Activated CD4-positive, CD25-positive, alpha-beta regulatory T cell treated with anti-CD3 and anti-CD28 coated beads, Interleukin-2, amount 50 U/mL, for 16 hours (primary cell): Measurements from ENCODE around the gene CRTC1.
A peak's percentile ranks its signal among the peaks of the same experiment; 100 is the strongest.

ENCODE experiments used
- DNase-seq: peaks from one replicate; pipeline ENCODE4 v3.0.0-alpha.2; 2020; ENCODE audit warnings: low read depth, low spot score

The CRTC1 gene

DNA sequence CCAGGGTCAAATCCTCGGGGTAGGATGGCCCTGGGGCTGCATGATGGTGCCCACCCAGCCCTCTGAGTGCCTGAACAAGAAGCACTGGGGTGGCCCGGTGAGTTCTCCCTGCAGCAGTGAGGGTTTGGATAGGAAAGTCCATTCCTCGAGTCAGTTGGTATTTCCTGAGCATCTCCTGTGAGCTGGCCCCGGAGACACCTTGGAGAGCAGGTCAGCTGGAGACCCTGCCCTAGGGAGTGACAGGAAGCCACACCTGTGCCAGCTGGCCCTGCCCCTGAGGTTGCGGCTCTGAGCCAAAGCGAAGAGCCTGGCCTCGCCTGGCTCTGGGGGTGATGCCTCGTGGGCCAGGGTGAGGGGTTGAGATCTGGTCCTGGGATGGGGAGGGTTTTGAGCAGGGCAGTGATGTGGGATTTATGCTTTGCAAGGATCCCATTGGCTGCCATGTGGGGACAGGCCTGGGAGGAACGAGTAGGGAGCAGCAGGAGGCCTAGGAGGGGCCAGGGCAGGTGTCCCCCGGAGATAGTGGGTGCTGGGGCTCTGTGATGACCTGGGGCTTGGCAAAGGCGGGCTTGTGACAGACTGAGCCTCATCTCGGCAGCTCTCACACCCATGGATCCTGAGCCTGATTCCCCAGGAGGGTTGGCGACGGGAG is 16.0 kb downstream of the CRTC1 start:
- DNase-seq: no peak

DNA sequence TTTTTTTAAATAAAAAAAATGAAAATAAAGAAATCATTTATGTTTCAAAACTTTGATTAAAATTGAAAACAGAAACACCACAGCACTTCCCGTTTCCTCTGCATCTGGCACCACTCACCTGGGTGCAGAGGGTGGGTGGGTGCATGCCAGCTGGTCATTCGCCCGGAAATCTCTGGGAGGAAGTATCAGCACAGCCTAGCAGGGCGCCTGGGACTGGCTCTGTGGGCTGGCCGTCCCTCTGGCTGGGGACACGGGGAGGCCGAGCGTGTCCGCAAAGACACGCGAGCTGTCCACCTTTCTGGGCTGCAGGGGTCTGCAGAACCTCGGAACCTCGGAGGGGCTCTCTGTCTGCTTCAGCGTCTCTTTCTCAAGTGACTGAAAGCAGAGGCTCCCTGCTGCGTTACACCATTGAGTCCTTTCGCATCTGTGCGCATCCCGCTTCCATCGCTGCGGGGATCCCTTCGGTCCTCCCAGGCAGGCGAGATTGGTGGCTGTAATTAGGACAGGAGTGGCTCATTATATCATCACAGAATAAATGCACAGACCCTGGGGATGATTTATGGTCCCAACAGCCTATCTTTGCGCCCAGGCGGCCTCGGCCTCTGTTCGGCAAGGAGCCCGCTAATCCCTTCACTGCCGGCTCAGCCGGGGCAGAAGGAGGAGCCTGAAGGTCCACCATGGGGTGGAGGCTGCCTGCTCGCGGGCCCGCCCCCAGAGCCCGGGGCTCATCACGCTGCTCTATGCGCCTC is 17.2 kb downstream of the CRTC1 start:
- DNase-seq: peak; percentile 33

DNA sequence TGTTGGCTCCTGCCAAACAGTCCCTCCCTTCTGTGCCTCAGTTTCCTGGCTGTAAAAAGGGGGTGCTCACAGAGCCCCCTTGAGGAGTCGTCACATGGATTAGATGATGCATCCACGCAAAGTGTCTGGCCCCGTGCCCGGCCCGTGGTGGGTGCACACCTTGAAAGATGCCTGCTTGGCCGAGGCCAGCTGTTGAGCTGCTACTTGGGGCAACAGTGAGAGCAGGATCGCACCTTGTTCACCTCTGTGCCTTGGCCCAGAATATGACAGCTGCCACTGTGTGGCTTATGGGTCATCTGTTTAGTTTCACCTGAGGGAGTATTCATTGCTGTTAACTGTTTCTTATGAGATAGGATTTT is 17.7 kb downstream of the CRTC1 start:
- DNase-seq: no peak

DNA sequence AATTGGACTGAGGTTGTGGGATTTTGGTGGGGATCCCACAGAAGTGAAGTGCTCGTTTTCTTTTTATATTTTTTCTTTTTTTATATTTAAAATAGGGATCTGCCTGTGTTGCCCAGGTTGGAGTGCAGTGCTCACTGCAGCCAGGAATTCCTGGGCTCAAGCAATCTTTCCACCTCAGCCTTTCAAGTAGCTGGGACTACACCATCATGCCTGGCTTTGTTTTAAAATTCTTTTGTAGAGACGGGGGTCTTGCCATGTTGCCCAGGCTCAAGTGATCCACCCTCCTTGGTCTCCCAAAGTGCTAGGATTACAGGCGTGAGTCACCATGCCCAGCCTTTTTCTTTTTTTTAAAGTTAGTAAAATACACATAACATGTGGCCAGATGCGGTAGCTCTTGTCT is 20.6 kb downstream of the CRTC1 start:
- DNase-seq: no peak

DNA sequence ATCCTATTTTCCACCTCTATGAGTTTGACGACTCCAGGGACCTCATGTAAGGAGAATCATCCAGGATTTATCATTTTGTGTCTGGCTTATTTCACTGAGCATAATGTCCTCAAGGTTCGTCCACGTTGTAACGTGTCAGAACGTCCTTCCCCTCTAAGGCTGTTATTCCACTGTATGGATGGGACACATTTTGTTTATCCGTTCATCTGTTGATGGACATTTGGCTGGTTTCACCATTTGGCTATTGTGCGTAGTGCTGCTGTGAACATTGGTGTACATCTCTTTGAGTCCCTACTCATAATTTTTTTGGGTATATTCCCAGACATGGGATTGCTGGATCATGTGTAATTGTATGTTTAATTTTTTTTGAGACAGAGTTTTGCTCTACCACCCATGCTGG is 21.5 kb downstream of the CRTC1 start:
- no peak for DNase-seq

DNA sequence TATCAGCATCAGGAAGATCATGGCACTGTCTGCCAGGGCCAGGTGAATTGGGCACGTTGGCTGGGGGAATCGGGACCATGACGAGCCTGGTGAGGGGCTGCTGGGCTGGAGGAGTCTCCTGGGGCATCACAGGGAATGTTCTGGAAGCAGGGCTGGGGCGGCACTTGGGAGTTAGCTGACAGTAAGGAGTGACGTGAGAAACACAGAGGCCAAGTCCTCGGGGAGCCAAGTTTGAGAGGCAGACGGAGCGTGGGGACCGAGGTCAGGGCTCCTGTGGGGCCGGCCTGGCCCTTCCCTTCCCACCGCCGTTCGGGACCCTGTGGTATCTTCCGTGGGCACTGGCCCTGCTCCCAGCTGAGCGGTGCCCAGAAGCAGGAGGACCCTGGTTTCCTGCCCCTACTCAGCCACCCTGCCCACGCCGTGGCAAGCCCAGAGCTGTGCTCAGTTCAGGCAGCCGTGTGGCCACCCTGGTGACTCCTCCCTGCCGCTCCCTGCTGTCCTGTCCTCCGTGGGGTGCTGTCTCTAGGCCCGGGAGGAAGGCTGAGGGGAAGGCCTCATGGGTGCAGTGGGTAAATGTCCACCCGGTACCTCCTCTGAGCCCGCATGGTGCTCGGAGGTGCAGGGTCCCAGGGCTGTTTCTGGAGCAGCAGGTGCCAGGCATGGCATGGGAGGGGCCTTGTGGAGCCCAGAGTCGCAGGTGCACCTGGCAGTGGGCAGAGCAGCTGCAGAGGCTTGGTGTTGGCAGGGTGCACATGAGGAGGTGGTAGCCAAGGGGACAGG is 25.2 kb downstream of the CRTC1 start:
- DNase-seq: no peak

DNA sequence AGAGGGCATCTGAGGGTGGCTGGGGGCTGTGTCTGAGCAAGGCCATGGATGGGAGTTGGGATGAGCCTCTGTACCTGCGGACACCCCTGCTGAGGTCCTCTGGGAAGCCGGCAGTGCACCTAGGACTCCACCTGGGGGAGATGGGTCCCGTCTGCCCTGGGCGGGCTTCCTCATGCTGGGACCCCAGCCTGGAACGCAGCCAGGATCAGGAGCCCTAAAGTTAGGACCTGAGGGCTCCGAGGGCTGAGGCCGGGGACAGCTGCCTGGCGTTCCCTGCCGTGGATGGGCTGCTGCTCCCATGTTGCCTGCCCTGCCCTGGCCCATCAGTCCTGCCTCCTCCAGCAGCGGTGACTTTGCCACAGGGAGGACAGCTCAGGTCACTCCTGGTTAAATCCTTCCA is 26.1 kb downstream of the CRTC1 start:
- DNase-seq: no peak

DNA sequence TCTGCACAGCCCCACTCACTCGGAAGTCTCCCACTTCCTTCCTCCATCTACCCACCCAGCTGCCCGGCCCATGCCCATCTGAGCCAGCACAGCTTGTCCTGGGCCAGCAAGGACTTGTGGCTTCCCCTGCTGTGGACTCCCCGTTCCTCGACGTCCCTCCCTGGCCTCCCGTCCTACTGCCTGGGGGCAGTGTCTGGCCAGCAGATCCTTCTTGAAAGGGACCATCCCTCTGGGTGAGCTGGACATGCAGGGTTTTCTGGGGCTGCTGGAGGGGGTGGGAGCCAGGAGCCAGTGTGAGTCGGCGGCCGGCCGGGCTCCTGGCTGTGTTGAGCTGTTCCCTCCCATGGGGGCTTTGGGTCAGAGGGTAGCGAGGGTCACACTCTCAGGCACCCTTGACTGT is 26.7 kb downstream of the CRTC1 start:
- no peak for DNase-seq

DNA sequence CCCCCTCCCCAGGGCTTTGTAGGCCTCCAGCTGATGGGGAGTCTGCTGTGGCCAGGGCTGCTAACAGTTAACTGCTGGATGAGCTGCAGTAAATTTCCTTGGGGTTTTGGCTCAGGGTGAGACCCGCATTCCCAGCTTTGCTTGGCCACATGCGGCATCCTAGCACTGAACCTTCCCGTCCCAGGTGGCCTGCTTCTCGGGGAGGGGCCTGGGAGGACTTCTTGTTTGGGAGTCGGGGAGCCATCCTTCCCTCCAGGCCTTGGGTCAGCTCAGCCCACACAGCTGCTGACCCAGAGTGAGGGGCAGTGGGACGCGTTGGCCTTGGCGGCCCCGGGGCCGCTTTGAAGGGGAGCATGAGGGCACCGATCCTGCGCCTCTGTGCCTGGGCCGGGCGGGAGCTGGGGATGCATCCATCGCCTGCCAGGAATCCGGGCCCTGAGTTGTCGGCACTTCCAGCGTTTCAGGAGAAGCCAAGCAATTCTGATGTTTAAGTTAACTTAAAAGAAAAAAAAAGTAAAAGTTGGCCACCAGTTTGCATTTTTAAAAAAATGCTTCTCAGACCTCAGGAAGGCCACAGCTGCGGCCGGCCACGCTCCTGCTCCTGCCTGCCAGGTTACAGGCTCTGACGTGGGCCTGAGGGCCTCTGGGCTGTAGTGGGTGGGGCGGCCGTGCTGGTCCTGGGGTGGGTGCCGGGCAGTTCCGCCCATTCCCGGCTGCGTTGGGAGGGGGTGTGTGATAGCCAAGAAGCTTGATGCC is 27.7 kb downstream of the CRTC1 start:
- no peak for DNase-seq

DNA sequence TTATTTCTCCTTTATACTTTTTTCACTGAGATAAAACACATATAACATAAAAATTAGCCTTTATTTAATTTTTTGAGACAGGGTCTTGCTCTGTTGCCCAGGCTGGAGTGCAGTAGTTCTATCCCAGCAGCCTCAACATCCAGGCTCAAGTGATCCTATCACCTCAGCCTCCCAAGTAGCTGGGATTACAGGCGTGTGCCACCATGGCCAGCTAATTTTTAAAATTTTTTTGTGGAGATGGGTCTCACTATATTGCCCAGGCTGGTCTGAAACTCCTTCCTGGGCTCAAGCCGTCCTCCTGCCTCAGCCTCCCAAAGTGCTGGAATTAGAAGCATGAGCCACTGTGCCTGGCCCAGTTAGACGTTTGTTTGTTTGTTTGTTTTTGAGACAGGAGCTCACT is 28.4 kb downstream of the CRTC1 start:
- no peak for DNase-seq

DNA sequence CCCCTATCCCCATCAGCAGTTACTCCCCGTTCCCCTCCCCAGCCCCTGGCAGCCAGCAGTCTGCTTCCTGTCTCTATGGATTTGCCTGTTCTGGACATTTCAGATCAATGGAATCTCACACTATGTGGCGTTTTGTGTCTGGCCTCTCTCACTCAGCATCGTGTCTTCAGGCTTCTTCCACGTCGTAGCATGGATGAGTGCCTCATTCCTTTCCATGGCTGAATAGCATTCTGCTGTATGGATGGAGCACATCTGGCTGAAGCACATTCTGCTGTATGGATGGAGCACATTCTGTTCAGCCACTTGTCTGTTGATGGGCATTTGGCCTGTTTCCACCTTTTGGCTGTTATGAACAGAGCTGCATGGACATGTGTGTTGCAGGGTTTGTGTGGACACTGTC is 29.5 kb downstream of the CRTC1 start:
- DNase-seq: no peak

DNA sequence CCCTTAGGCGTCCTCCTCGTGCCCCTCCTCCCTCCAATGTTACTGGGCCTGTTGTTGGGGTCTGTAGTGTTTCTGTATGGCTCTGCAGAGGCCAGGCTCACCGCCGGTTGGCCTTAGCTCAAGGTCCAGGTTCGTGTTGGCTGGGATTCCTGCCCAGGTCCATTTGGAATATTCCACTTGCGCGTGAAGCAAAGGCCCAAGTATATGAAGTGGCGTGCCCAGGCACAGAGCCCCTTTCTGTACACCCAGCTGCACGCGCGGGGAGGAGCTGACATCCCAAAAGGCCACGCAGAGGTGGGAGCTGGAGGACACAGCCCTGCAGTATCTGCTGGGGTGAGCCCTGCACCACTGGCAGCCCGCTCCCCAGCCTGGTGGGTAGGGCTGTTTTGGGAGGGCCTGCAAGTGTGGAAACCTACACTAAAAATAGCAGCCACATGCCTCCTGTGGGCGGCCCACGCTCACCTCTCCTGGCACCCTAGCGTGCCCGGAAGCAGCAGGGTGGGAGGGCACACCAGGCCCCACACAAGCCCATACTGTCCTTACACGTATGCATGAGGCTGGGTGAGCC is 30.2 kb downstream of the CRTC1 start:
- DNase-seq: no peak

DNA sequence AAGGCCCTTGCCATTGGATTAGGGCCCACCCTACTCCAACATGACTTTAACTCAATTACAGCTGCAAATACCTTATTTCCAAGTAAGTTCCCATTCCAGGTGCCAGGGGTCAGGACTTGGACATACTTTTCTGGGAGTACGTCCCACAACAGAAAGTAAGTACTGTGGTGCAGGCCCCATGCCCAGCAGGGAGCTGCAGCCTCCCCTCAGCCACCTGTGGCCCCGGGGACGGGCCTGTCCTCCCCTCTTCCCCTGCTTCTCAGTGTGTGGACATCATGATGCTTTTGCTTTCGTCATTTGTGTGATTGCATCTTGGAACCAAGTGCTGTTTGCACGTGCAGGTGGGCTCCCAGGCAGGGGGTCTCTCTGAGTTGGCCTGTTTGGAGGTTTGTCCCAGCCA is 31.9 kb downstream of the CRTC1 start:
- no peak for DNase-seq

DNA sequence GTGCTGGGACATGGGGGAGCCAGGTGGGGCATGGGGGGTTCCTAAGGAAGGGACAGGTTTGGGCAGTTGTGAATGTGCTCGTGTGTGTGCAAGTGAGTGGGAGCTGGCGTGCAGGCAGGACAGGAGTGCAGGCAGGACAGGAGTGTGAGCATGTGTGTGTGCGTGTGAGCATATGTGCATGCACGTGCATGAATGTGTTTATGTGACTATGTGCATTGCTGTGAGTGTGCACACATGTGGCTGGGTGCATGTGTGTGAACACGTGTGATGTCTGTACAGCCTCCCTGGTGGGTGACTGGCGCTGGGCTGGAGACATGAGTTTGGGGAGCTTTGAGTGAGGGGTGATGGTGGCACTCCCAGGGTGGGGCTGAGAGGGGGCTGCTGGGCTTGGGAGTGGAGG is 33.4 kb downstream of the CRTC1 start:
- DNase-seq: no peak

DNA sequence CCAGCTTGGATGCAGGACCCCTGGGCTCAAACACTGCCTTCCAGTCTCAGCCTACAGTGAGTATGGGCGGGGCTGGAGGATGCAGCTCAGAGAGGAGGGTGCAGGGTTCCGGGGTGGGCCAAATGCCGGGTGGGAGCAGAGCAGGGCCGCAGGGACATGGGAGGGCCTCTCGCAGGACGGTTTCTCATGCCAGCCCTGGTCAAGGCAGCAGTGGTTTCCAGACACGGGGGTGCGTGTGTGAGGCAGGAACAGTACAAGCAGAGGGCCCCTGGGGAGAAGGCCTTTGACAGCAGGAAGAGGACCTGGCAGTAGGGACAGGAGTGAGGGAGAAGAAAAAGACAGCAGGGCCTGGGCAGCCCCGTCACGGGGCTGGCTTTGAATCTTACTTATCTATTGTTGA is 34.1 kb downstream of the CRTC1 start:
- DNase-seq: no peak

DNA sequence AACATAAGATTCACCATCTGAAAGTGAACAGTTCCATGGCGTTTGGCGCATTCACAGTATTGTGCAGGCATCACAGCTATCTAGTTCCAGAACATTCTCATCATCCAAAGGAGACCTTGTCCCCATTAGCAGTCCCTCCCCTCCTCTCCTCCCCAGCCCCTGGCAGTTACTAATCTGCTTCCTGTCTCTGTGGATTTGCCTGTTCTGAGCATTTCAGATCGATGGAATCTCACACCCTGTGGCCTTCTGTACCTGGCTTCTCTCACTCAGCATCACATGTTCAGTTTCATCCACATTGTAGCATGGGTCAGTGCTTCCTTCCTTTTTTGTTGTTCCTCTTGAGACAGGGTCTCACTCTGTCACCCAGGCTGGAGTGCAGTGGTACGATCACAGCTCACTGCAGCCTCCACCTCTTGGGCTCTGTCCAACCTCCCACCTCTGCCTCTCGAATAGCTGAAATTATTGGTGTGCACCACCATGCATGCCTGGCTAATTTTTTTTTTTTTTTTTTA is 34.6 kb downstream of the CRTC1 start:
- DNase-seq: no peak

DNA sequence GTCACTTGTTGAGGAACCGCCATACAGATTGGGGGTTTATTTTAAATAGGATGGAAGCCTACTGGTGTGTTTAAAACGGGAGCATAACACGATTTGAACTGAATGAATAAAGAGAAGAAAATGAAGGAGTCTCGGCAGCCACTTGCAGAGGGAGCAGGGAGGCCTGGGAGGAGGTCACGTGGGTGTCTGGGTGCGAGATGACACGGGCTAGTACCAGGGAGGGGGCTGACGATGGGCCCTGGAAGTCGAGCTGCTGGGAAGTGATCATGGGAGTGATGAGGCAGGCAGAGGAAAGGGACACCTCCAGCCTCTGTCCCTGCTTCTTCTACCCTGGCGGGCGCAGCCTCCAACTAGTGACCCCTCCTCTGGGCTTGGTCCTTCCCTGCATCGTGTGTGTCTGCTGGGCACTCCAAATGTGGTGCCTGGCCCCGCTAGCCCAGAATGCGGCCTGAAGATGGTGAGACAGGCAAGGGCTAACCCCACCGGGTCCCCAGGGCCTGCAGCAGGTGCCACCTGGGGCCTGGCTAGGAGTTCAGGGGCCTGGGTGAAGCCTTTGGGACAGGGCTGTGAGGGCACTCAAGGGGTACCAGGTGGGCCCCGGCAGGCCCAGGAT is 35.5 kb downstream of the CRTC1 start:
- no peak for DNase-seq

DNA sequence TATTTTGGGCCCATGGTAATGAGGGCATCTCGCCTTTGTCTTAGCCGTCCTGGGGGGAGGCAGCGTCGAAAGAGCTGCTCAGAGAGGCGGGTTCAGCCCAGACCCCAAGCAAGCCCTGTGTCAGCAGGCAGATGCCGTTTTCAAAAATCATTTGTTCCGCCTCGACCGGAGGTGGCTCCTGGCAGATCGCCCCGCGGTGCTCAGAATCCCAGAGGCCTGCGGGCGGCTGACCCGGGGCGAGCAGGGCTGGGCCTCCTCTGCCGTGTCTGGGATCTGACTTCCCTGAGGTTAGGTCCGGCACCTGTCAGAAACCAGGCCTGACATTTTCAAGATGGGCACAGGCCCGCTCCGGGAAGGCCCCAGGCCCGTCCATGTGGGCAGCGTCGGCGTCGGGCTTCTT is 36.1 kb downstream of the CRTC1 start:
- no peak for DNase-seq

DNA sequence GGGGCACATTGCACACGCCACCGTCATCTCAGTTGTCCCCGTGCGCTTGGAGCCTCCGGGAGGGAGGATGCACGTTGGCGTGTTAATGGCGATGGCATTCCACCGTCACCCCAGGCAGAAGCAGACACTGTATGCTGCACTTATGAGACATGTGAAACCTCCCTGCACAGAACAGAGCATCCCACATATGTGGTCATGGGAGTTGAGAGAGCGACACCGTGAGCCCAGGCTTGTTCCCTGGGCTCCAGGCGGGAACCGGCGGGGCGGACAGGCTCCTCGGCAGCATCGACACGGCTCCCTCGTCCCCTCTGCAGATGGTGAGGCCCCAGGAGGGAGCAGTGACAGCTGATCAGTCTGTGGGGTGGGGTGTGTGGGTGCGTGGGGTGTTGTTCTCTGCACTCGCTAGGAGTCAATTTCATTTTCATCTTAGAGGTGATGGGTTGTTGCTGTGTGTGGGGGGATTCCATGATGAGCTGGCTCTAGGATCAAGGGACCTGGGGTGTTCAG is 40.4 kb downstream of the CRTC1 start:
- DNase-seq: no peak

DNA sequence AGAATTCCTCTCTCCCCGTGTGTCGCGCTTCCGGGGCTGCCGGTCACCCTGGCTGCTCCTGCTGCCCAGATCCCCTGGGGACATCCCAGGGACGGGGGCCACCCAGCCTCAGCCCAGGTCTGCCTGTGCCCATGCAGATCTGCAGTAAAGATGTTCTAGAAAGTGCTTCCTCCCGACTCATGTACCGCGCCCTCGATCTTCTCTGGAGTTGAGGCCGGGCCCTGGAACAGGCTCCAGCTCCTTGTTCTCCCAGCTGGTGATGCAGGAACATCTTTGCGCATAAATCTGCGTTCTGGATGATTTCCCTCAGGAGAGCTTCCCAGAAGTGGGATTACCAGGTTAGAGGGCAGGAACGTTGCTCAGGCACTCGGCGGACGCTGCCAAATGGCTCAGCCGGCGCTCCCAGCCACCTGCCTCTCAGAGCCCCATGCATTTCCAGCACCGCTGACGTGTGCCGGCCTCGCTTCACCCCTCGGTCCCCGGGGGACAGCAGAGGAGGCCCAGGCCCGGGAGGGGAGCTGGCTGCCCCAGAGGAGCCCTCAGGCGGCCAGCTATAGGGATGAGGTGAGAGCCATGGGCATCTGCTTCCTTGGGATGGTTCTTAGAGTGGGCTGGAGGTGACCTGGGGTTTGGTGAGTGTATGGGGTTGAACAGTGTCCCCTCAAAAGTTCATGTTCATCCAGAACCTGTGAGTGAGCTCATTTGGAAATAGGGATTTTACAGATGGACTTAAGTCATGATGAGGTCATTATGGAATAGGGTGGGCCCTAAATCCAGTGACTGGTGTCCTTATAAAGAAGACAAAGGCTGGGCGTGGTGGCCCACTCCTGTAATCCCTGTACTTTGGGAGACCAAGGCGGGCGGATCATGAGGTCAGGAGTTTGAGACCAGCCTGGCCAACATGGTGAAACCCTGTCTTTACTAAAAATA is 42.6 kb downstream of the CRTC1 start:
- no peak for DNase-seq
